ENCODE measurements around the gene UGT1A10.

DNA sequence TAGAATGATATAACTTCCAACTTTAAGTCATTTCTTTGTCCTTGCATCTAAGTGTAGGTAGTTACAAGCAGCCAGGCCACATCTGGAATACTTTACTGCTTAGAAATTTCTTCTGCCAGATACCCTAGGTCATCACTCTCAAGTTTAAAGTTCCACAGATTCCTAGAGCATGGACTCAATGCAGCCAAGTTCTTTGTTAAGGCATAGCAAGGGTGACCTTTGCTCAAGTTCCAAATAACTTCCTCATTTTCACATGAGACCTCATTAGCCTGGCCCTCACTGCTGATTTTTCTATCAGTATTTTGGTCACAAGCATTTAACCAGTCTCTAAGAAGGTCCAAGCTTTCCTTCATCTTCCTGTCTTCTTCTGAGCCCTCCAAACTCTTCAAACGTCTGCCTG is 27.7 kb downstream of the UGT1A10 start:
- TF ChIP-seq, protein P1, sequence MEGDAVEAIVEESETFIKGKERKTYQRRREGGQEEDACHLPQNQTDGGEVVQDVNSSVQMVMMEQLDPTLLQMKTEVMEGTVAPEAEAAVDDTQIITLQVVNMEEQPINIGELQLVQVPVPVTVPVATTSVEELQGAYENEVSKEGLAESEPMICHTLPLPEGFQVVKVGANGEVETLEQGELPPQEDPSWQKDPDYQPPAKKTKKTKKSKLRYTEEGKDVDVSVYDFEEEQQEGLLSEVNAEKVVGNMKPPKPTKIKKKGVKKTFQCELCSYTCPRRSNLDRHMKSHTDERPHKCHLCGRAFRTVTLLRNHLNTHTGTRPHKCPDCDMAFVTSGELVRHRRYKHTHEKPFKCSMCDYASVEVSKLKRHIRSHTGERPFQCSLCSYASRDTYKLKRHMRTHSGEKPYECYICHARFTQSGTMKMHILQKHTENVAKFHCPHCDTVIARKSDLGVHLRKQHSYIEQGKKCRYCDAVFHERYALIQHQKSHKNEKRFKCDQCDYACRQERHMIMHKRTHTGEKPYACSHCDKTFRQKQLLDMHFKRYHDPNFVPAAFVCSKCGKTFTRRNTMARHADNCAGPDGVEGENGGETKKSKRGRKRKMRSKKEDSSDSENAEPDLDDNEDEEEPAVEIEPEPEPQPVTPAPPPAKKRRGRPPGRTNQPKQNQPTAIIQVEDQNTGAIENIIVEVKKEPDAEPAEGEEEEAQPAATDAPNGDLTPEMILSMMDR (IDR thresholded peaks at IDR 0.05; ENCODE audit: insufficient read depth, low read length) = no peak
- TF ChIP-seq, protein P2, sequence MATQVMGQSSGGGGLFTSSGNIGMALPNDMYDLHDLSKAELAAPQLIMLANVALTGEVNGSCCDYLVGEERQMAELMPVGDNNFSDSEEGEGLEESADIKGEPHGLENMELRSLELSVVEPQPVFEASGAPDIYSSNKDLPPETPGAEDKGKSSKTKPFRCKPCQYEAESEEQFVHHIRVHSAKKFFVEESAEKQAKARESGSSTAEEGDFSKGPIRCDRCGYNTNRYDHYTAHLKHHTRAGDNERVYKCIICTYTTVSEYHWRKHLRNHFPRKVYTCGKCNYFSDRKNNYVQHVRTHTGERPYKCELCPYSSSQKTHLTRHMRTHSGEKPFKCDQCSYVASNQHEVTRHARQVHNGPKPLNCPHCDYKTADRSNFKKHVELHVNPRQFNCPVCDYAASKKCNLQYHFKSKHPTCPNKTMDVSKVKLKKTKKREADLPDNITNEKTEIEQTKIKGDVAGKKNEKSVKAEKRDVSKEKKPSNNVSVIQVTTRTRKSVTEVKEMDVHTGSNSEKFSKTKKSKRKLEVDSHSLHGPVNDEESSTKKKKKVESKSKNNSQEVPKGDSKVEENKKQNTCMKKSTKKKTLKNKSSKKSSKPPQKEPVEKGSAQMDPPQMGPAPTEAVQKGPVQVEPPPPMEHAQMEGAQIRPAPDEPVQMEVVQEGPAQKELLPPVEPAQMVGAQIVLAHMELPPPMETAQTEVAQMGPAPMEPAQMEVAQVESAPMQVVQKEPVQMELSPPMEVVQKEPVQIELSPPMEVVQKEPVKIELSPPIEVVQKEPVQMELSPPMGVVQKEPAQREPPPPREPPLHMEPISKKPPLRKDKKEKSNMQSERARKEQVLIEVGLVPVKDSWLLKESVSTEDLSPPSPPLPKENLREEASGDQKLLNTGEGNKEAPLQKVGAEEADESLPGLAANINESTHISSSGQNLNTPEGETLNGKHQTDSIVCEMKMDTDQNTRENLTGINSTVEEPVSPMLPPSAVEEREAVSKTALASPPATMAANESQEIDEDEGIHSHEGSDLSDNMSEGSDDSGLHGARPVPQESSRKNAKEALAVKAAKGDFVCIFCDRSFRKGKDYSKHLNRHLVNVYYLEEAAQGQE (IDR thresholded peaks at IDR 0.05; ENCODE audit: insufficient replicate concordance, low read depth) = no peak
- TF ChIP-seq POLR2AphosphoS5 (IDR thresholded peaks at IDR 0.05; ENCODE audit: low read depth) = no peak
- TF ChIP-seq SPI1 (IDR thresholded peaks at IDR 0.05; ENCODE audit: borderline replicate concordance, low read depth) = no peak
- TF ChIP-seq GABPA (IDR thresholded peaks at IDR 0.05; ENCODE audit: low read depth) = no peak

Data from HL-60 (cell line).